Measurements from ENCODE around the gene CALR.

The CALR gene

DNA sequence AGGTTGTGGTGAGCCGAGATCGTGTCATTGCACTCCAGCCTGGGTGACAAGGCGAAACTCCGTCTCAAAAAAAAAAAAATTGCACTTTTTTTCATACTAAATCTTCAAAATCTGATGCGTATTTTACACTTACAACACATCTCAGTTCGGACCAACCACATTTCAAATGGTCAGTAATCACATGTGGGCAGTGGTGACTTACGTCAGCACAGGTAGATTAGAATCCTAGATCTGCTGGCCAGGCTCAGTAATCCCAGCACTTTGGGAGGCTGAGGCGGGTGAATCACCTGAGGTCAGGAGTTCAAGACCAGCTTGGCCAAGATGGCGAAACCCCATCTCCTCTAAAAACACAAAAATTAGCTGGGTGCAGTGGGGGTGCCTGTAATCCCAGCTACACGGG is 3.3 kb upstream of the CALR start:
- H3K9me3 ChIP-seq (ENCODE audit: insufficient read depth, low read length) = no peaks in the 10 kb centered on the region
- peaks cover 47% of the 10 kb centered on the region for H3K79me2 ChIP-seq (ENCODE audit: insufficient read depth, low read length)
- H3K27me3 ChIP-seq (ENCODE audit: low read length) = no peaks in the 10 kb centered on the region
- no peak overlapping the region for H3K4me2 ChIP-seq (ENCODE audit: low read depth, low read length, poor library complexity, severe bottlenecking)
- no peak overlapping the region for H2AFZ ChIP-seq (ENCODE audit: low read depth, low read length, severe bottlenecking)
- H3K9me2 ChIP-seq (replicated peaks; ENCODE audit: insufficient read depth, low read length) = no peaks in the 10 kb centered on the region
- H3K36me3 ChIP-seq (ENCODE audit: low read length) = peaks cover 18% of the 10 kb centered on the region
- H3F3A ChIP-seq (ENCODE audit: insufficient read depth) = peaks cover 36% of the 10 kb centered on the region
- H3K4me3 ChIP-seq (ENCODE audit: insufficient read depth, low read length, poor library complexity, severe bottlenecking) = no peak overlapping the region
- peaks cover 13% of the 10 kb centered on the region for H4K20me1 ChIP-seq (ENCODE audit: low read depth, low read length)
- no peak overlapping the region for H3K27ac ChIP-seq (ENCODE audit: low read depth, low read length)
- TF ChIP-seq, protein P1, sequence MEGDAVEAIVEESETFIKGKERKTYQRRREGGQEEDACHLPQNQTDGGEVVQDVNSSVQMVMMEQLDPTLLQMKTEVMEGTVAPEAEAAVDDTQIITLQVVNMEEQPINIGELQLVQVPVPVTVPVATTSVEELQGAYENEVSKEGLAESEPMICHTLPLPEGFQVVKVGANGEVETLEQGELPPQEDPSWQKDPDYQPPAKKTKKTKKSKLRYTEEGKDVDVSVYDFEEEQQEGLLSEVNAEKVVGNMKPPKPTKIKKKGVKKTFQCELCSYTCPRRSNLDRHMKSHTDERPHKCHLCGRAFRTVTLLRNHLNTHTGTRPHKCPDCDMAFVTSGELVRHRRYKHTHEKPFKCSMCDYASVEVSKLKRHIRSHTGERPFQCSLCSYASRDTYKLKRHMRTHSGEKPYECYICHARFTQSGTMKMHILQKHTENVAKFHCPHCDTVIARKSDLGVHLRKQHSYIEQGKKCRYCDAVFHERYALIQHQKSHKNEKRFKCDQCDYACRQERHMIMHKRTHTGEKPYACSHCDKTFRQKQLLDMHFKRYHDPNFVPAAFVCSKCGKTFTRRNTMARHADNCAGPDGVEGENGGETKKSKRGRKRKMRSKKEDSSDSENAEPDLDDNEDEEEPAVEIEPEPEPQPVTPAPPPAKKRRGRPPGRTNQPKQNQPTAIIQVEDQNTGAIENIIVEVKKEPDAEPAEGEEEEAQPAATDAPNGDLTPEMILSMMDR (IDR thresholded peaks at IDR 0.05; ENCODE audit: insufficient read depth, low read length, poor library complexity, severe bottlenecking) = no peak
- no peak for TF ChIP-seq EZH2phosphoT487 (conservative IDR thresholded peaks at IDR 0.05; ENCODE audit: low read length)
- H3K9ac ChIP-seq (ENCODE audit: low read length) = no peak overlapping the region

DNA sequence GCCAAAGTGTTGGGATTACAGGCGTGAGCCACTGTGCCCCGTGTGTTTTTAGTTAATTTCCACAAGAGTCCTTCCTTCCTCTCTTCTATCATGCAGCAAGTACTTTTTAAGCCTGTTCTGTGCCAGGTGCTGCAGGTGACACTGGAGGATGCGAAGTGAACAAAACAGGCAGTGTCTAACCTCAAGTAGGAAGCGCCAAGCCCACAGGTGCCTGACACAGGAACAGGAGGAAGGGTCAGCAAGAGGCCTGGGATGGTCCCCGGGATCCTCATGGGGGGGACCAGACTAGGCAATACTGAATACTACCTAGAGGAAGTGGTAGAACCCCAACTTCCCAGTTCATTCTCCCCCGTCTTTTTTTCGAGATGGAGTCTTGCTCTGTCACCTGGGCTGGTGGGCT is 1.8 kb upstream of the CALR start:
- Histone ChIP-seq H3K4me3 (ENCODE audit: insufficient read depth, low read length, poor library complexity, severe bottlenecking) (no peak overlapping the region), H3K9ac (ENCODE audit: low read length) (peak overlapping the region; percentile 66; the same call in 1 of the 2 replicates), H3K27ac (ENCODE audit: low read depth, low read length) (peak overlapping the region; percentile 92), H3K27me3 (ENCODE audit: low read length) (no peaks in the 10 kb centered on the region), H3K79me2 (ENCODE audit: insufficient read depth, low read length) (peaks cover 48% of the 10 kb centered on the region), H2AFZ (ENCODE audit: low read depth, low read length, severe bottlenecking) (peak overlapping the region; percentile 94), H4K20me1 (ENCODE audit: low read depth, low read length) (peaks cover 17% of the 10 kb centered on the region), H3F3A (ENCODE audit: insufficient read depth) (peaks cover 51% of the 10 kb centered on the region), H3K4me2 (ENCODE audit: low read depth, low read length, poor library complexity, severe bottlenecking) (peak overlapping the region; percentile 64), H3K9me2 (replicated peaks; ENCODE audit: insufficient read depth, low read length) (no peaks in the 10 kb centered on the region), H3K36me3 (ENCODE audit: low read length) (peaks cover 26% of the 10 kb centered on the region), H3K9me3 (ENCODE audit: insufficient read depth, low read length) (no peaks in the 10 kb centered on the region)
- TF ChIP-seq EZH2phosphoT487 (conservative IDR thresholded peaks at IDR 0.05; ENCODE audit: low read length) = no peak
- TF ChIP-seq, protein P1 (IDR thresholded peaks at IDR 0.05; ENCODE audit: insufficient read depth, low read length, poor library complexity, severe bottlenecking) = no peak

DNA sequence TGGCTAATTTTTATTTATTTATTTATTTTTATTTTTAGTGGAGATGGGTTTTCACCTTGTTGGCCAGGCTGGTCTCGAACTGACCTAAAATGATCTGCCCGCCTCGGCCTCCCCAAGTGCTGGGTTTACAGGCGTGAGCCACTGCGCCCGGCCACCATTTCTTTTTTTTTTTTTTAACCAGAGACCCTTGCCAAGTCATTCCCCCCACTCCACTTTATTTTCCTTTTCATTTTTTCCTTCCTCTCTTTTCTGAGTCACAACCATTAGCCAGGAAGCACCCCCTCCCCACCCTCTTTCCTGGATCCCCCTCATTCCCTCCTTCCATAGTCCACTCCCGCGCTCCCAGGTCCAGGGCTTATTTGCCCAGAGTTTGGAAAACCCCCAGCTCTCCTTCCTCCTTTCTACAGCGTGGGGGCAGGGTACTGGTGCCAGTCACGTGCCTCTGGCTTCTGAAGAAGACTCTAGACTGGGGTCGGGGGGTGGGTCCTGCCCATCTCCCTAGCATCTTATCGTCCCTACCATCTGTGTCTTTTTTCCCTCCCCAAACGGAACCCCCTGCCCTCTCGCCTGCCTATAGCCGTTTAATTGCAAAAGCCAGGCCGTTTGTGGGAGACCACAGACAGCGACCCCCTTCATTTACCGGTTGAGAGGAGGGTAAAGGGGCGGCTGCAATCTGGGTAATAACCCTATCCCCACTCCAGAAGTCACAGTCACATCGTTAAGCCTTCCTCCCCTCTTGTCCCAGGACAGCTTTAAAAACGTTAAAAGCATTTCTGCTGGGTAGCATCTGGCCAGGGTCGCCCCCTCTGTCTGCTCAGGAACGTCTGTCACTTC is 1.1 kb upstream of the CALR start:
- Histone ChIP-seq H3K9me3 (ENCODE audit: insufficient read depth, low read length) (no peaks in the 10 kb centered on the region), H3K27ac (ENCODE audit: low read depth, low read length) (peak overlapping the region; percentile 92), H2AFZ (ENCODE audit: low read depth, low read length, severe bottlenecking) (peak overlapping the region; percentile 94), H4K20me1 (ENCODE audit: low read depth, low read length) (peaks cover 17% of the 10 kb centered on the region), H3K27me3 (ENCODE audit: low read length) (no peaks in the 10 kb centered on the region), H3K4me3 (ENCODE audit: insufficient read depth, low read length, poor library complexity, severe bottlenecking) (peak overlapping the region; percentile 48), H3K9ac (ENCODE audit: low read length) (peak overlapping the region; percentile 66), H3K36me3 (ENCODE audit: low read length) (peaks cover 25% of the 10 kb centered on the region), H3K4me2 (ENCODE audit: low read depth, low read length, poor library complexity, severe bottlenecking) (peak overlapping the region; percentile 64), H3K9me2 (replicated peaks; ENCODE audit: insufficient read depth, low read length) (no peaks in the 10 kb centered on the region), H3K79me2 (ENCODE audit: insufficient read depth, low read length) (peaks cover 40% of the 10 kb centered on the region), H3F3A (ENCODE audit: insufficient read depth) (peaks cover 58% of the 10 kb centered on the region)
- no peak for TF ChIP-seq EZH2phosphoT487 (conservative IDR thresholded peaks at IDR 0.05; ENCODE audit: low read length)
- TF ChIP-seq, protein P1 (IDR thresholded peaks at IDR 0.05; ENCODE audit: insufficient read depth, low read length, poor library complexity, severe bottlenecking) = no peak
